Measurements from ENCODE around the gene FLT3.
"Not testable (repeated sequence)": the region's sequence is repeated elsewhere in the genome, so short reads cannot be mapped to it uniquely, and the experiment has no call there.

FLT3 gene

GRCh38 chr13:28099396-28100149, 803 bp downstream of the FLT3 start:
- DNase-seq (ENCODE audit: low read depth, low spot score): no peak

GRCh38 chr13:28097503-28097902, 2.9 kb downstream of the FLT3 start:
- DNase-seq (ENCODE audit: low read depth, low spot score): no peak

GRCh38 chr13:28094306-28094705, 6.1 kb downstream of the FLT3 start:
- DNase-seq (ENCODE audit: low read depth, low spot score): no peak

GRCh38 chr13:28093881-28094280, 6.5 kb downstream of the FLT3 start:
- DNase-seq (ENCODE audit: low read depth, low spot score): no peak

- no peak for DNase-seq (ENCODE audit: low read depth, low spot score)
These were observed 7.9 kb downstream of the FLT3 start for GRCh38 chr13:28092431-28092830.

- no peak for DNase-seq (ENCODE audit: low read depth, low spot score)
These were observed 11.3 kb downstream of the FLT3 start for GRCh38 chr13:28089065-28089464.

GRCh38 chr13:28077820-28078219, 22.6 kb downstream of the FLT3 start:
- DNase-seq (ENCODE audit: low read depth, low spot score): not testable (repeated sequence)

- DNase-seq (ENCODE audit: low read depth, low spot score): no peak
These were observed 23.1 kb downstream of the FLT3 start for GRCh38 chr13:28077231-28077630.

GRCh38 chr13:28071424-28071823, 29.0 kb downstream of the FLT3 start:
- no peak for DNase-seq (ENCODE audit: low read depth, low spot score)

GRCh38 chr13:28067491-28067890, 32.9 kb downstream of the FLT3 start:
- no peak for DNase-seq (ENCODE audit: low read depth, low spot score)

GRCh38 chr13:28058866-28059613, 41.3 kb downstream of the FLT3 start:
- DNase-seq (ENCODE audit: low read depth, low spot score): no peak

- DNase-seq (ENCODE audit: low read depth, low spot score): no peak
These were observed 43.2 kb downstream of the FLT3 start for GRCh38 chr13:28056970-28057712.

- no peak for DNase-seq (ENCODE audit: low read depth, low spot score)
These were observed 44.0 kb downstream of the FLT3 start for GRCh38 chr13:28056426-28056825.

GRCh38 chr13:28055357-28055756, 45.0 kb downstream of the FLT3 start:
- DNase-seq (ENCODE audit: low read depth, low spot score): no peak

- DNase-seq (ENCODE audit: low read depth, low spot score): no peak
These were observed 47.4 kb downstream of the FLT3 start for GRCh38 chr13:28052945-28053344.

GRCh38 chr13:28049880-28050875, 50.2 kb downstream of the FLT3 start:
- no peak for DNase-seq (ENCODE audit: low read depth, low spot score)

- DNase-seq (ENCODE audit: low read depth, low spot score): no peak
These were observed 51.2 kb downstream of the FLT3 start for GRCh38 chr13:28049215-28049614.

GRCh38 chr13:28048768-28049167, 51.6 kb downstream of the FLT3 start:
- DNase-seq (ENCODE audit: low read depth, low spot score): no peak

- no peak for DNase-seq (ENCODE audit: low read depth, low spot score)
These were observed 52.5 kb downstream of the FLT3 start for GRCh38 chr13:28047757-28048388.

GRCh38 chr13:28046981-28047380, 53.4 kb downstream of the FLT3 start:
- DNase-seq (ENCODE audit: low read depth, low spot score): no peak

GRCh38 chr13:28045861-28046260, 54.5 kb downstream of the FLT3 start:
- no peak for DNase-seq (ENCODE audit: low read depth, low spot score)
